GM12878 (cell line): ENCODE data around the gene TCF12. TPM values are rescaled to one million over a fixed set of nuclear protein-coding genes. Genes with fewer than 3 reads are reported as not detected.

Experiments used
- ATAC-seq: fragments of 200-7000 bp; cut with Tn5 transposase; 3 replicates; pipeline ENCODE4 v1.9.1; 2020; ENCODE audit warnings: mild to moderate bottlenecking, moderate library complexity
- BruUV-seq: library from RNA; stranded (reverse); fragments of 400-500 nt; replicated peaks from 2 replicates; lab custom pipeline; 2021; lab: Mats Ljungman, UMichigan
- CTCF ChIA-PET: fragments of 300-600 bp; sonication (Branson Sonifier 250); formaldehyde crosslinking; extraction: SDS; loops from one replicate; lab custom pipeline; 2021; ENCODE audit warnings: inconsistent platforms; lab: Yijun Ruan, JAX
- POLR2A ChIA-PET: fragments of 350-600 bp; formaldehyde crosslinking; extraction: SDS; loops from one replicate; lab custom pipeline; 2021; ENCODE audit warnings: inconsistent platforms; lab: Charles Lee
- RAD21 ChIA-PET: fragments of 300-600 bp; sonication (Branson Sonifier 250); formaldehyde crosslinking; loops from one replicate; lab custom pipeline; 2023; ENCODE audit warnings: antibody characterized with exemption; ENCODE audit not compliant: unreplicated experiment; lab: Charles Lee
- SMC1A ChIA-PET: fragments of 300-600 bp; sonication (Branson Sonifier 250); formaldehyde crosslinking; loops from one replicate; lab custom pipeline; 2023; ENCODE audit not compliant: unreplicated experiment, uncharacterized antibody; lab: Charles Lee
- DNase-seq: peaks from one replicate; pipeline ENCODE4 v3.0.0-alpha.2; 2011; ENCODE audit warnings: low read depth, low spot score
- FAIRE-seq: peaks from 3 replicates; lab custom pipeline; 2011; peaks lifted over from hg19 to GRCh38; lab: Jason Lieb, UNC
- H2AFZ ChIP-seq: 2 replicates; pipeline ENCODE4 v1.6.0; 2011; ENCODE audit warnings: low read depth, low read length, control low read depth; ENCODE audit not compliant: control insufficient read depth
- H3K27ac ChIP-seq: 2 replicates; pipeline ENCODE4 v1.5.1; 2011; ENCODE audit warnings: control low read depth; ENCODE audit not compliant: control insufficient read depth, insufficient read depth
- H3K27me3 ChIP-seq, 2 experiments: replicated peaks in 1 of 2; 2 replicates each; pipeline versions ENCODE4 v1.6.0 to v1.6.1; 2011; ENCODE audit warnings: low read length in 1 of 2; ENCODE audit not compliant: control insufficient read depth in 2 of 2, insufficient read depth in 2 of 2
- H3K36me3 ChIP-seq, 2 experiments: 2 replicates each; pipeline ENCODE4 v1.5.1; 2011; ENCODE audit warnings: low read length in 1 of 2; ENCODE audit not compliant: control insufficient read depth in 2 of 2, insufficient read depth in 2 of 2
- H3K4me1 ChIP-seq: 2 replicates; pipeline ENCODE4 v1.6.1; 2011; ENCODE audit warnings: mild to moderate bottlenecking, low read length, moderate library complexity, mixed read lengths; ENCODE audit not compliant: control insufficient read depth, insufficient read depth
- H3K4me2 ChIP-seq: 2 replicates; pipeline ENCODE4 v1.6.0; 2011; ENCODE audit warnings: control low read depth; ENCODE audit not compliant: control insufficient read depth, insufficient read depth
- H3K4me3 ChIP-seq: fragments of 200-600 bp; sonication (generic); 2 replicates; pipeline ENCODE4 v1.5.1; 2016
- H3K79me2 ChIP-seq: 2 replicates; pipeline ENCODE4 v1.6.0; 2011; ENCODE audit warnings: low read length; ENCODE audit not compliant: control insufficient read depth, insufficient read depth
- H3K9ac ChIP-seq: 2 replicates; pipeline ENCODE4 v1.8.0; 2011; ENCODE audit warnings: low read length, control low read depth, mixed read lengths; ENCODE audit not compliant: control insufficient read depth, insufficient read depth
- H3K9me3 ChIP-seq: replicated peaks from 3 replicates; pipeline ENCODE4 v1.5.1; 2011; ENCODE audit warnings: mild to moderate bottlenecking, low read length; ENCODE audit not compliant: control insufficient read depth, insufficient read depth
- H4K20me1 ChIP-seq: 2 replicates; pipeline ENCODE4 v1.6.0; 2011; ENCODE audit not compliant: control insufficient read depth, insufficient read depth
- CTCF ChIP-seq, 3 experiments: IDR thresholded peaks in 2 of 3; conservative IDR thresholded peaks in 1 of 3; 2 replicates each; pipeline ENCODE4 v1.5.1; 2011; ENCODE audit warnings: low read depth in 3 of 3, low read length in 3 of 3, mild to moderate bottlenecking in 3 of 3, control low read depth in 2 of 3, moderate library complexity in 2 of 3, inconsistent platforms in 1 of 3, mixed read lengths in 1 of 3; ENCODE audit not compliant: control insufficient read depth in 2 of 3, insufficient read depth in 1 of 3; ENCODE audit errors: extremely low read depth in 1 of 3
- CUX1 ChIP-seq: IDR thresholded peaks from 2 replicates; pipeline ENCODE4 v1.6.1; 2012; ENCODE audit warnings: improper control_type of control experiment, low read depth, low read length; ENCODE audit not compliant: insufficient replicate concordance
- LARP7 ChIP-seq: fragments of 450-650 bp; IDR thresholded peaks from 2 replicates; pipeline ENCODE4 v1.6.1; 2017; ENCODE audit warnings: mild to moderate bottlenecking
- MAX ChIP-seq: IDR thresholded peaks from 2 replicates; pipeline ENCODE4 v1.6.1; 2012; ENCODE audit warnings: low read depth, low read length, improper control_type of control experiment
- PRDM15 ChIP-seq: fragments of 450-650 bp; formaldehyde crosslinking; IDR thresholded peaks from 2 replicates; pipeline ENCODE4 v1.4.0; 2020; ENCODE audit warnings: mild to moderate bottlenecking, moderate library complexity
- SIN3A ChIP-seq: IDR thresholded peaks from 2 replicates; pipeline ENCODE4 v1.6.1; 2012; ENCODE audit warnings: low read depth, low read length, improper control_type of control experiment
- WGBS: methylation state at CpG from one replicate; pipeline ENCODE4 v1.1.6; 2016; ENCODE audit warnings: low lambda C conversion rate; ENCODE audit not compliant: insufficient replicate concordance, insufficient coverage; ENCODE audit errors: missing lambda C conversion rate; 5-methylcytosine and 5-hydroxymethylcytosine counted together
- in situ Hi-C: fragments of 300-500 bp; cut with MboI; formaldehyde crosslinking; loops from 9 replicates; pipeline ENCODE4 v1.14.3; 2018; ENCODE audit warnings: mixed read lengths
- intact Hi-C: fragments of 100-400 bp; cut with micrococcal nuclease; formaldehyde crosslinking; loops from one replicate; pipeline ENCODE4 v1.14.2; 2022; ENCODE audit not compliant: unreplicated experiment
- polyA plus RNA-seq, 11 experiments: library from polyadenylated mRNA; depleted of rRNA in 4 of 11; unstranded in 6 of 11; stranded (reverse) in 5 of 11; fragments of >200 nt; fragmentation: Nextera tagmentation in 4 of 11; fragmentation: Illumina TruSeq in 1 of 11; extraction: Ambion mirVana in 4 of 11; extraction: Trizol in 1 of 11; gene quantifications; 1 replicate in 1 of 11; 2 replicates in 10 of 11; pipeline versions ENCODE4 v1.2.1 to v1.2.3, GENCODE V29; 2011 to 2016; ENCODE audit warnings: inconsistent platforms in 2 of 11, missing spikeins in 2 of 11, low read depth in 1 of 11
- total RNA-seq, 4 experiments: library from RNA; depleted of rRNA in 3 of 4; stranded (reverse); fragments of >200 nt in 3 of 4; fragmentation: Illumina TruSeq in 1 of 4; extraction: Trizol in 1 of 4; gene quantifications; 2 replicates each; pipeline versions ENCODE4 v1.2.1 to v1.2.3, GENCODE V29; 2013 to 2021

The TCF12 gene
- total and polyA plus RNA-seq, 10 of the 15 experiments (the other 5 are each of a cell fraction or from before 2014, with no cell fraction given) = 8.2 to 70.9 (median 49.5) TPM

GRCh38 chr15:56919031-56919608 is 676 bp downstream of the TCF12 start (continued):
- TF ChIP-seq PRDM15 (CRISPR knock-in tag) (no peak), LARP7 (0 out of 2 replicates have a peak, but pooled peaks have one; percentile 72)
- TF ChIP-seq, all 136 proteins: peak for 16

- RAD21 ChIA-PET = interaction anchor here (0.7 to 1.9 kb wide), 9 partner anchors 10 to 293 kb away, joined by 3 to 7 read pairs (median 3); no protein-coding TSS in a partner anchor
- TF ChIP-seq SIN3A (0 out of 2 replicates have a peak, but pooled peaks have one; percentile 28), CUX1 (no peak), CTCF (IDR thresholded peaks at IDR 0.05 in 2 of 3, conservative IDR thresholded peaks at IDR 0.05 in 1 of 3; ENCODE audit: control insufficient read depth in 2 of 3, extremely low read depth in 1 of 3, insufficient read depth in 1 of 3, low read depth in 3 of 3, low read length in 3 of 3) (no peak), MAX (0 out of 2 replicates have a peak, but pooled peaks have one; percentile 44)
Measured at GRCh38 chr15:56919609-56920366, 1.3 kb downstream of the TCF12 start.

More at GRCh38 chr15:56919609-56920366, 1.3 kb downstream of the TCF12 start:
- in situ Hi-C loops = loop anchor here (10.0 kb wide), 1 partner anchor 385 kb away; no protein-coding TSS in a partner anchor
- intact Hi-C loops = loop anchor here (1.0 to 10.0 kb wide), 4 partner anchors 155 to 383 kb away; no protein-coding TSS in a partner anchor
- FAIRE-seq (peak; percentile 80), ATAC-seq (peak; percentile 29), DNase-seq (no peak)
- Histone ChIP-seq H3K79me2 (peaks cover 53% of the 10 kb centered on the region), H3K9ac (peak overlapping the region; percentile 92), H3K27me3 (no peaks in the 10 kb centered on the region), H3K4me2 (peak overlapping the region; percentile 79), H2AFZ (peak overlapping the region; percentile 84), H3K36me3 (no peaks in the 10 kb centered on the region; a peak in 1 of 4 replicates), H3K4me1 (peaks cover 3% of the 10 kb centered on the region), H4K20me1 (no peaks in the 10 kb centered on the region), H3K9me3 (no peaks in the 10 kb centered on the region; the same call in 2 of the 3 replicates), H3K27ac (peak overlapping the region; percentile 69), H3K4me3 (peak overlapping the region; percentile 86)
- 4% methylated on average over 33 of the region's 42 CpGs for WGBS
- ChIA-PET CTCF (interaction anchor here (0.7 to 3.3 kb wide), 5 partner anchors 8 to 293 kb away, joined by 3 to 14 read pairs (median 3); no protein-coding TSS in a partner anchor), POLR2A (interaction anchor here (0.6 to 1.3 kb wide), 3 partner anchors 10 to 261 kb away, joined by 3 to 5 read pairs (median 4); no protein-coding TSS in a partner anchor), SMC1A (interaction anchor here (0.8 to 1.7 kb wide), 8 partner anchors 32 to 368 kb away, joined by 3 to 7 read pairs (median 3); no protein-coding TSS in a partner anchor)
- BruUV-seq = TSS peak; percentile 40
